AG04450 (cell line): ENCODE results near the gene PLAU. TPM values are rescaled to one million over a fixed set of nuclear protein-coding genes. Genes with fewer than 3 reads are reported as not detected.
"Not testable (repeated sequence)": the region's sequence is repeated elsewhere in the genome, so short reads cannot be mapped to it uniquely, and the experiment has no call there.

Experiments used
- CTCF ChIA-PET: fragments of 300-600, 350-600 bp; formaldehyde crosslinking; extraction: SDS; loops from one replicate; lab custom pipeline; 2022; ENCODE audit warnings: antibody characterized with exemption, inconsistent platforms; lab: Charles Lee
- POLR2A ChIA-PET: fragments of 350-600 bp; formaldehyde crosslinking; extraction: SDS; loops from one replicate; lab custom pipeline; 2021; ENCODE audit warnings: antibody characterized with exemption, inconsistent platforms; lab: Yijun Ruan, JAX
- DNase-seq: peaks from one replicate; pipeline ENCODE4 v3.0.0-alpha.2; 2011; ENCODE audit warnings: low read depth, low spot score
- H3K27ac ChIP-seq: one replicate; pipeline ENCODE4 v1.5.1; 2012; ENCODE audit warnings: low read depth, low read length, control low read depth
- H3K27me3 ChIP-seq: one replicate; pipeline ENCODE4 v1.6.0; 2012; ENCODE audit warnings: low read length; ENCODE audit not compliant: control insufficient read depth, insufficient read depth
- H3K4me3 ChIP-seq: 2 replicates; pipeline ENCODE4 v1.5.1; 2011; ENCODE audit warnings: mild to moderate bottlenecking, low read depth, low read length, control low read depth
- H3K9me3 ChIP-seq: 2 replicates; pipeline ENCODE4 v1.5.1; 2012; ENCODE audit warnings: low read length; ENCODE audit not compliant: control insufficient read depth, insufficient read depth
- polyA plus RNA-seq: library from polyadenylated mRNA; depleted of rRNA; stranded (reverse); fragments of >200 nt; gene quantifications from 2 replicates; pipeline ENCODE4 v1.2.3, GENCODE V29; 2011
- TF ChIP-seq, protein P1 (sequence below): IDR thresholded peaks from 2 replicates; pipeline ENCODE4 v1.5.1; 2011; ENCODE audit warnings: low read depth, low read length, control low read depth, inconsistent platforms

The PLAU gene
- polyA plus RNA-seq, 1 experiment = 241 TPM

DNA sequence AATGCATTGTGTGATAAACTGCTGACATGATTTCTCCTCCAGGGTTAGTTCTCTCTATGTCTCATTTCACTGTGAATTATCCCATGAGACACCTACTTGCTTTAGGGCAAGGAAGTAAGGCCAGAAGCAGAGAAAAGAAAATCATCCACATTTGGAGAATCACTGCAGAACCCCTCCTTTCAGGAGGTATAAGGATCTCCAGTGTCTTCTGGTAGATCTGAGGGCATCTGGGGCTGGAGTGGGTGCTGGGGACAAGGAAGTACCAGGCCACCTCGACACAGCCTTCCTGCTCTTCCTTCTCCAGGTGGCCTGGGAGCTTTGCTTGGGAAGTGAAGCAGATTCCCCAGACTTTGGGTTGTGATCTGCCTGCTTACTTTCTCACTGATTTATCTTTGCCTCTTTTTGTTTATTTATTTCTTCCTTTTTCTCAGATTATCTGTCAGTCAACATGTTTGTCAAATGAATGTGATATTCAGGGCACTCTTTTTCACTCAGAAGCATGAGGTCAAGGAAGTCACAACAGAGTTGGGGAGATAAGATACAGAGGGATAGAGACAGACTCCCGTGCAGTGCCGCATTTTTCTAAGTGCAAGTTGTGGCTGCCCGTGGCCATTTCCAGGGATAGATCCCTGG lies 24.2 kb upstream of the PLAU start:
- TF ChIP-seq, protein P1, sequence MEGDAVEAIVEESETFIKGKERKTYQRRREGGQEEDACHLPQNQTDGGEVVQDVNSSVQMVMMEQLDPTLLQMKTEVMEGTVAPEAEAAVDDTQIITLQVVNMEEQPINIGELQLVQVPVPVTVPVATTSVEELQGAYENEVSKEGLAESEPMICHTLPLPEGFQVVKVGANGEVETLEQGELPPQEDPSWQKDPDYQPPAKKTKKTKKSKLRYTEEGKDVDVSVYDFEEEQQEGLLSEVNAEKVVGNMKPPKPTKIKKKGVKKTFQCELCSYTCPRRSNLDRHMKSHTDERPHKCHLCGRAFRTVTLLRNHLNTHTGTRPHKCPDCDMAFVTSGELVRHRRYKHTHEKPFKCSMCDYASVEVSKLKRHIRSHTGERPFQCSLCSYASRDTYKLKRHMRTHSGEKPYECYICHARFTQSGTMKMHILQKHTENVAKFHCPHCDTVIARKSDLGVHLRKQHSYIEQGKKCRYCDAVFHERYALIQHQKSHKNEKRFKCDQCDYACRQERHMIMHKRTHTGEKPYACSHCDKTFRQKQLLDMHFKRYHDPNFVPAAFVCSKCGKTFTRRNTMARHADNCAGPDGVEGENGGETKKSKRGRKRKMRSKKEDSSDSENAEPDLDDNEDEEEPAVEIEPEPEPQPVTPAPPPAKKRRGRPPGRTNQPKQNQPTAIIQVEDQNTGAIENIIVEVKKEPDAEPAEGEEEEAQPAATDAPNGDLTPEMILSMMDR = no peak
- Histone ChIP-seq H3K27ac (peak overlapping the region; percentile 97), H3K4me3 (no peak overlapping the region), H3K9me3 (no peaks in the 10 kb centered on the region), H3K27me3 (no peaks in the 10 kb centered on the region)
- ChIA-PET CTCF (interaction anchor here (0.6 to 13.1 kb wide), 58 partner anchors 8 to 368 kb away, joined by 3 to 204 read pairs (median 4); partner anchors contain the start of genes ADK, AP3M1, PLAU and VCL), POLR2A (interaction anchor here (1.2 to 4.6 kb wide), 13 partner anchors 12 to 184 kb away, joined by 3 to 40 read pairs (median 10); partner anchors contain the start of genes PLAU and VCL)
- DNase-seq = no peak

DNA sequence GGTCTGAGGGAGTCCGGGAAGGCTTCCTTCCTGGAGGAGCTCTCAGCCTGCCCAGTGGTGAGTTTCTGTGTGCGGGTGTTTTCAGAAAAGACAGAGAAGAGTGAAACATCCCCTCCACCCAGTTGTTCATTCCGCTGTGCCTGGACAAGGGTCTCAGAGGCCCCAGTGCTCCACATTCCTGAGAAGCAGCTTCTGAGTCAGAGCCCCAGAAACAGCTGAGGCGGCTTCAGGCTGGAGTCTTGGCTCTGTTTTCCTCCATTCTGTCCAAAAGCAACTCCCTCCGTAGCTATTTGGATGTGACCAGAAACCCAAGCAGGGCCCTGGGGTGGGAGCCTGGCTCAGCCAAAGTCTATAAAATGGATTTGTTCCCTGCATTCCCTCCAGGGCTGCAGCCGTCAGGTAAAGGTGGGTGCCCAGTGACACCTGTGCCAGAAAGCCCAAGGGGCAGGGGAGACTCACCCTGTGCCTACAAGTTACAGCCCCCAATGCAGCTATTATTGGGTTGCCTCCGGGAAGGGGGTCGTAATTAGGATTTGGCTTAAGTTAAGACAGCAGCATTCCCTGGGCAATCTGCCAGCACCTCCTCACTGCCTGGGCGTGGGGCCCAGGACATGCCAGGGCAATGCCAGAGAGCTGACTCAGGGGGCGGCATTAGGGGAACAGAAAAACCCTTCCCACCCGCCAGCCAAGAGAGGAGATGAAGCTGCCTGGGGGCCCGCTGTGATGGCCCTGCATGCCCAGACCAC lies 23.5 kb upstream of the PLAU start:
- Histone ChIP-seq H3K9me3 (no peaks in the 10 kb centered on the region), H3K4me3 (peak overlapping the region; percentile 27; the same call in 1 of the 2 replicates), H3K27ac (peak overlapping the region; percentile 97), H3K27me3 (no peaks in the 10 kb centered on the region)
- TF ChIP-seq, protein P1 = no peak
- DNase-seq = peak; percentile 83
- CTCF ChIA-PET = interaction anchor here (0.5 to 13.1 kb wide), 18 partner anchors 8 to 347 kb away, joined by 3 to 204 read pairs (median 6); partner anchors contain the start of gene VCL
- POLR2A ChIA-PET = interaction anchor here (1.2 to 4.6 kb wide), 11 partner anchors 12 to 184 kb away, joined by 3 to 40 read pairs (median 11); partner anchors contain the start of genes PLAU and VCL

DNA sequence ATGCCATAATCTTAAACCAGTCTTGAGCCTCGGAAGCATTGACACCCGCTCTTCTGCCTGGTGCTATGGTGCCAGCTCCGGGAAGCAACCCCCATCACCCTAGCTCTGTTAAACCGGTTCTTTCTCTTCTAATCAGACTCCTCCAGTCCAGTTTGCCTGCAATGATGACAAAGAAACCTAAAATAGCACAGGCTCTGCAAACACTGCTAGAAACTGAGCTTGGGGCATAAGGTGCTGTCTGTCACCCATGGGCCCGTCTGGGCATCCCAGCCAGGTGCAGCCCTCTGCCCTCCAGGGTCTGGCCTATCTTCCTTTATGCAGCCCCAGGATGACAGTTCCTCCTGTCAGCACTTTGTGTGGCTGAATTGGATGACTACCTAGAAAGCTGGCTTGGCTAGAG lies 22.4 kb upstream of the PLAU start:
- CTCF ChIA-PET = interaction anchor here (0.6 to 13.1 kb wide), 10 partner anchors 9 to 232 kb away, joined by 3 to 204 read pairs (median 11); partner anchors contain the start of gene VCL
- no peaks in the 10 kb centered on the region for H3K9me3 ChIP-seq
- POLR2A ChIA-PET = interaction anchor here (2.8 to 4.6 kb wide), 5 partner anchors 11 to 133 kb away, joined by 11 to 40 read pairs (median 20); partner anchors contain the start of gene PLAU
- TF ChIP-seq, protein P1 = no peak
- no peak overlapping the region for H3K27ac ChIP-seq
- no peaks in the 10 kb centered on the region for H3K27me3 ChIP-seq
- DNase-seq = no peak
- H3K4me3 ChIP-seq = no peak overlapping the region

GRCh38 chr10:73889014-73889413 lies 21.9 kb upstream of the PLAU start:
- ChIA-PET POLR2A (interaction anchor here (0.8 to 4.6 kb wide), 4 partner anchors 10 to 109 kb away, joined by 5 to 40 read pairs (median 20); partner anchors contain the start of genes PLAU and VCL), CTCF (interaction anchor here (0.7 to 13.1 kb wide), 6 partner anchors 9 to 192 kb away, joined by 3 to 204 read pairs (median 24); partner anchors contain the start of gene VCL)
- H3K27me3 ChIP-seq = no peaks in the 10 kb centered on the region
- H3K27ac ChIP-seq = no peak overlapping the region
- TF ChIP-seq, protein P1 = no peak
- H3K9me3 ChIP-seq = no peaks in the 10 kb centered on the region
- H3K4me3 ChIP-seq = no peak overlapping the region
- DNase-seq = no peak

DNA sequence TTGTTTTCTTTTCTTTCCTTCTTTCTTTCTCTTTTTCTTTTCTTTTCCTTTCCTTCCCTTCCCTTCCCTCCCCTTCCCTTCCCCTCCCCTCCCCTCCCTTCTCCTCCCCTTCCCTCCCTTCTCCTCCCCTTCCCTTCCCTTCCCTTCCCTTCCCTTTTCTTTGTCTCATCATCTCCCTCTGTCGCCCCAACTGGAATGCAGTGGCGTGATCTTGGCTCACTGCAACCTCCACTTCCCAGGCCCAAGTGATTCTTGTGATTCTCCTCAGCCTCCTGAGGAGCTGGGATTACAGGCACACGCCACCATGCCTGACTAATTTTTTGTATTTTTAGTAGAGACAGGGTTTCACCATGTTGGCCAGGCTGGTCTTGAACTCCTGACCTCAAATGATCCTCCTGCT lies 21.5 kb upstream of the PLAU start:
- not testable (repeated sequence) for H3K27me3 ChIP-seq

More for the DNA sequence above, 21.5 kb upstream of the PLAU start:
- H3K9me3 ChIP-seq, H3K4me3 ChIP-seq, DNase-seq, H3K27ac ChIP-seq: not testable (repeated sequence)
- ChIA-PET CTCF (interaction anchor here (0.7 to 13.1 kb wide), 4 partner anchors 10 to 192 kb away, joined by 3 to 204 read pairs (median 10); no protein-coding TSS in a partner anchor), POLR2A (interaction anchor here (0.8 to 4.6 kb wide), 4 partner anchors 10 to 110 kb away, joined by 3 to 40 read pairs (median 10); partner anchors contain the start of gene VCL)
